Right ventricle myocardium superior (tissue), 1 donor: ENCODE measurements around the gene SLC35F3. TPM values are rescaled to one million over a fixed set of nuclear protein-coding genes. Genes with fewer than 3 reads are reported as not detected.

ENCODE experiments used
- ATAC-seq: fragments of 200-7000 bp; cut with Tn5 transposase; one replicate; pipeline ENCODE4 v1.9.1; 2020; ENCODE audit warnings: mild to moderate bottlenecking; ENCODE audit not compliant: poor library complexity
- DNase-seq: peaks from one replicate; pipeline ENCODE4 v3.0.0-alpha.2; 2020
- intact Hi-C: fragments of 100-400 bp; cut with DNase I; formaldehyde crosslinking; loops from one replicate; pipeline ENCODE4 v1.11.2; 2022
- total RNA-seq: library from RNA; stranded (reverse); fragmentation: NEBNext Ultra II Directional; extraction: Animal tissue kit (Norgen Biotek cat#: 25700); gene quantifications from one replicate; pipeline ENCODE4 v1.2.1, GENCODE V29; 2021
- donor health status: DM: no; HTN: yes; CAD: no; lungs with severe emphysema.

SLC35F3 gene
- total RNA-seq, 1 donor from 2014 or later: not detected

DNA sequence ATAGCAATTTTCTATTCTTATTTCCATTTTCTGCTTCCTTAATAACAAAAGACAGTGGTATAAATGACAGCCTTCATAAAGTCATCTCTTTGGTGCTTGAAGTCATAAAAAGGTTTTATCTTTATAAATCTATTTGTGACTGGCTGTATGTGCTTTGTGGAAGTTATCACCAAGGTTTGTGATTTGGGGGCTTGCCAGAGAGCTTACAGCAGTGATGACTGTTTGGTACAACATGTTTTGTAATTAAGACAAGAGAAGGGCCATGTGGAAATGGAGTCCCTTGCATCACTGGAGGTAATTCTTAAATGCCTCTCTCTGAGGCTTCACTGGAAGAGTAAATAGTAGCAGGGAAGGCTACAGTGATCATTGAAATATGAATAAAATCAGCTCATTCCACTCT is 2.7 kb downstream of the SLC35F3 start:
- ATAC-seq: no peak
- intact Hi-C loops: no loop called here
- no peak for DNase-seq

DNA sequence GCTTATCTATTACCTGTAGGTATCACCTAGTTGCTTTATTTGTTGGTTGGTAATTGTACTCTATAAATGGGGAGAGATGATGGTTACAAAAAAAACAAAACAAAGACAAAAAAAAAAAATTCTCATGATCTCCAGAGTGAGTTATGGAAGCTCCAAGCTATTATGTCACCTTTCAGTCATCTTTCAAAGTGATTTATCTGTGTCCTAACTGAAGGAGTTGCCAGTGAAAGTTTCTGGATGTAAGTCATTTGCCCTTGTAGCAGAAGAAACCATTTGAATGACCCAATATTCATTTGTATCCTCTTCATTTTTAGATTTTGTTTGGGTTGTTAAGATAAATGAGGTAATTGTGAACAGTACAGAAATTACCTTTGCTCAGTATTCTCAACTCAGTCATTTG is 3.6 kb downstream of the SLC35F3 start:
- intact Hi-C loops: no loop called here
- no peak for DNase-seq
- ATAC-seq: no peak

DNA sequence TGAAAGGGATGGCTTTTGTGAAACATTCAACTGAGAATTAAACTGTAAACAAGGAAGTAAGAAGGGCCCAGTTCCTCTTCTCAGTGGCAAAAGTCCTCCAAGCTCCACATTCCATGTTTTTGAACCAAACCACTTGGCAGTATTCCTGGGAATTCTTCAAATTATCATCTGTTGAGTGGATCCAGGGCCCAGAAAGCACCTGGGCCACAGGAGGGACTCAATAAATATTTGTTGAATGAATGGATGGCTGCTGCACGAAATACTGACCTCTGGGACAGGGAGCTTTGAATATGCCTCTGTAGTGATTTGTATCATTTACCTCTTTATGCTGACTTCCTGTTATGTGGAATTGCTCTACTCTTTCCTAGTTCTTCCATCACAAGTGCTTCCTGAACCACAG is 4.7 kb downstream of the SLC35F3 start:
- intact Hi-C loops: no loop called here
- ATAC-seq: no peak
- no peak for DNase-seq

DNA sequence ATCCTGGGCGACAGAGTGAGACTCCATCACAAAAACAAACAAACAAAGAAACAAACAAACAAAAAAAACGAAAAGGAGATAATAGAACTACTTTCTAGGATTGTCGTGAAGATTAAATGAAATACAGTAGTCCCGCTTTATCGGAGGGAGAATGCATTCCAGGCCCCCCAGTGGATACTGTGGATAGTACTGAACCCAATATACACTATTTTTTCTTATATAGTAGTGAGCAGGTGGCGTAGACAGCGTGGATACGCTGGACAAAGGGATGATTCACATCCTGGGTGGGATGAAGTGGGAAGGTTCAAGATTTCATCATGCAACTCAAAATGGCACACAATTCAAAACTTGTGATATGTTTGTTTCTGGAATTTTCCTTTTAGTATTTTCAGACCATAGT is 8.0 kb downstream of the SLC35F3 start:
- DNase-seq (no peak), ATAC-seq (no peak)
- intact Hi-C loops: no loop called here

DNA sequence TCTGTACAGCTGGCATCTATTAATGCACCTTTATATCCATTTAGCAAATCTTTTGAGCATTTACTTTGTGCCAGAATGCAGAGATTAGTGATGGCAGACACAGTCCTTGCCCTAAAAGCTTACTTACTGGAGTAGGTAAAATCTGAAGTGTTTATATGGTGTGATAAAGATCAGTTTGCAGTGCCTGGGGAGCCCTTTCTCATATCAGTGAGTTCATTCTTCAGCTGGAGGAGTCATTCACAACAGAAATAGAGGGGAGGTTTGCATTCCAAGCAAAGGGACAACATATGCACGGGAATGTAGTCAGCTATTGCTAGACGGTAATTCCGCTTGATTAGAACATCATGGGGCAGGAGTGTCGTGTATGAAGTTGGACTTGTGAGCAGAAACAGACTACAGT is 8.4 kb downstream of the SLC35F3 start:
- ATAC-seq: no peak
- intact Hi-C loops: no loop called here
- no peak for DNase-seq

DNA sequence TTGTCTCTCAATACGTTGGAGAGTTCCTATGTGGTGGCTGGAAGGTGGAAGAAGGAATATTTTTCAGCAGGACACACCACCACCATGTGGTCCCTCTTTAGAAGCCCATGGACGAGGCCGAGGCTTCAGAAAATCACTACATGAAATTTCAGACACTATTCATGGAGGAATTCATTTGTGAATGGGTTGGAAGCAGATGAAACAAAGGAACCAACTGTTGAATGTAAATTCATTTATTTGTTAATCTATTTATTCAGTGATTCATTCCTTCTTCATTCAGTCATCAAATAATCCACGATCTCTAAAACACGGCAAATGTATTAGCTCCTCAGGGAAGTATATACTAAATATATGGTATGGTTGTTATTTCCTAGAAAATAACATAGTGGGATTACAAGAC is 12.2 kb downstream of the SLC35F3 start:
- intact Hi-C loops: no loop called here
- no peak for DNase-seq

DNA sequence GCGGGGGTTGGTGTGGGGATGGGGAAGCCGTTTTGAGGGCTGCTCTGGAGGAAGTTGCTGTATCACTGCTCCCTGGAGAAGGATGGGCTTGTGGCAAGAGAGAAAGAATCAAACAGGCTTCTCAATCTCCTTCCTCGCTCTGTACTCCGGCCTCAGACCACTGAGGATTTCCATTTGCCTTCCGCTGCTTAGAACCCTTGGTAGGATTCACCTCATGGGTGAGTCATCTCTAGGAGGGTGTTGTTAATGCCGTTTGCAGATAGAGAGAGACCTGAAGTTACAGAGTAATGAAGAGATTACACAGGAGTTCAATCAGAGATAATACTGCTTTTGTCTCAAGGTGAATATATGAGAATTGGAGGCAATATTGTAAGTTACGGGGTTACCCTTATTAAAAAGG is 15.3 kb downstream of the SLC35F3 start:
- DNase-seq (no peak), ATAC-seq (no peak)
- intact Hi-C loops: no loop called here

More for the DNA sequence above, 12.2 kb downstream of the SLC35F3 start:
- no peak for ATAC-seq

DNA sequence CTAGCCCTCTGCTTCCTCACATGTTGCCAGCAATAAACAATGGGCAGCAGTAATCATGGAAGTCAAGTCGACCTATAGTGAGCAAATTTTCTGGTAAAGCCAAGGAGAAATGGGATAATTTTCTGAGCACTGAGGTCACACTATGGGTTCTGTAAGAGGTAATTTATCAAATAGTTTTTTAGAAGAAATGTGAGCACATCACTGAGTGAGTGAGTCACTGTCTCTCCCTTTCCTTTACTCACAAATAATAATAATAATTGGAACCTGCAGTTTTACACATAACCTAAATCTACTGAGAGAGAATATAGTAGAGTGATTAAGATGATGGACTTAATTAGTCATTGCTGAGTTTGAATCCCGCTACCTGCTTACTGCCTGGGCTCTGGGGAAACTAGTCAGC is 23.6 kb downstream of the SLC35F3 start:
- ATAC-seq (no peak), DNase-seq (no peak)
- intact Hi-C loops: no loop called here

DNA sequence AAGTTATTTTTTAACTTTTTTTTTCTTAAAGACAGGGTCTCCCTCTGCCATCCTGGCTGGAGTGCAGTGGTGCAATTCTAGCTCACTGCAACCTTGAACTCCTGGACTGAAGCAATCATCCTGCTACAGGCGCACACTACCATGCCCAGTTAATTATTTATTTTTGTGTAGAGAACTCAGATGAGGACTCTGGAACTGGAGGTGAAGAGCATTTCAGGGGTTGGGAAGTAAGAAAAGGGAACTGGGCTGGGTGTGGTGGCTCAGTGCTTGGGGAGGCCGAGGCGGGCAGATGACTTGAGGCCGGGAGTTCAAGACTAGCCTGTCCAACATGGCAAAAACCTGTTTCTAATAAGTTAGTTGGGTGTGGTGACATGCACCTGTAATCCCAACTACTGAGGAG is 28.9 kb downstream of the SLC35F3 start:
- DNase-seq: no peak
- intact Hi-C loops: no loop called here
- no peak for ATAC-seq

DNA sequence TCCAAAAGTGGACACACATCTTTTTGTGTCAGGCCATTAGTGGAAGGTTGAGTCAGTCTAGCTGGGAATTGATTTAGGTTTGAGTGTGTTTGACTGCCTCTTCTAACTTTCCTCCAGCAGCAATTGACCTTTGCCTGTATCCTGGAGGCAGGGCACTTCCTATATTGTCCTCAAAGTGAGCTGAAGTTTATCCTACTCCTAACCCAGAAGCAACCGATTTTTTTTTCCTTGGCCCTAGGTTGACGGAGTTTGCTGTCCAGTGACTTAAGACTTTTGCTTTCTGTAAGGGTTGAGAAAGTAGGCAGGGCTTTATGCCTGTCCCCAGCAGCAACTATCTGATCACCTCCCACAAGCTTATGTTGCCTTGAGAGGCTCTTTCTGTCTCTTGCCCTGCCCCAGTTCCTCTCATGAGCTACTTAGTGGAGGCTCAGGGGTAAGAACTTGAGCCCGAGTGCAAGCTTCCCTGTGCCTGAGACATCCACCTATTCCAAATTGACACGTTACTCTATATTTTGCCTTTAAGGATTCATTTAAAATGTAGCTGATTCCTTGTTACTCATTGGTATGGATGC is 30.9 kb downstream of the SLC35F3 start:
- DNase-seq: no peak
- no peak for ATAC-seq
- intact Hi-C loops: no loop called here

DNA sequence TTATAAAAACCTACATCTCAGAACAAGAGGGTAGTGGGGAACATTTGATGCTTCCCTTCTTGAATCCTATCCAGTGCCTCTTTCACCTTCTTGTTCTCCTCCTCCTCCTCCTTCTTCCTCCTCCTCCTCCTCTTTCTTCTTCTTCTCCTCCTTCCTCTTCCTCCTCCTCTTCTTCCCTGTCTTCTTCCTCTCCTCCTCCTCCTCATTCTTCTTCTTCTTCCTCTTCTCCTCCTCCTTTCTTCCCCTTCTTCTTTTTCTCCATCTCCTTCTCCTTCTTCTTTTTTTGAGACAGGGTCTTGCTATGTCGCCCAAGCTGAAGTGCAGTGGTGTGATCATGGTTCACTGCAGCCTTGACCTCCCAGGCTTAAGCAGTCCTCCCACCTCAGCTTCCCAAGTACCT is 31.9 kb downstream of the SLC35F3 start:
- intact Hi-C loops: no loop called here
- no peak for DNase-seq
- ATAC-seq: no peak

DNA sequence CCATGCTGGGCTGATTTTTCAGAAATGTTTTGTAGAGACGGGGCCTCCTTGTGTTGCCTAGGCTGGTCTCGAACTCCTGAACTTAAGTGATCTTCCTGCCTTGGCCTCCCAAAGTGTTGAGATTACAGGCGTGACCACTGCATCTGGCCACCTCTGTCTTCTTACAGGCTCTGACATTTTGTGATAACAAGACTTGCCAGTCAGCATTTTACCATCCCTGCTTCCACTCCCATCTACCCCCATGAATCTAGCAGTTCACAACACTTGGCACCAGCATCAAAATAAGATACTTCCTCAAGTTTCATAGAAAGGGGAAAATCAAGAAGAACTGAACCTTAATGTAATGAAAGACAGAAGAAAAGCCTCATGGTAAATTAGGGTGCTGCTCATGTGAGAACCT is 32.4 kb downstream of the SLC35F3 start:
- no peak for ATAC-seq
- intact Hi-C loops: no loop called here
- DNase-seq: no peak

DNA sequence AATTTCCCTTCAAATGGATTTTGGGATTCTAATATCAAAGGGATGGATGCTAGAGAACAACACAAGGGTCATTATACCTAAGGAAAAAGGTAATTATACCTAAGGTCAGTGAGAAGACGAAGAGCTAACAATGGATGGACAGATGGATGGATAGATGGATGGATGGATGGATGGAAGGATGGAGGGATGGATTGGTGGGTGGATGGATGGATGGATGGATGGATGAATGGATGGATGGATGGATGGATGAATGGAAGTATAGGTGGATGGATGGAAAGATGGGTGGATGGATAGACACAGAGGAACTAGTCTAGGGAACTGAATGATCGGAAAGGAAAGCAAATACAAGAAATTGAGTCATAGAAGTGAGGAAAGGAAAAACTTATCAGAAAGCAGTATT is 34.0 kb downstream of the SLC35F3 start:
- DNase-seq (no peak), ATAC-seq (no peak)
- intact Hi-C loops: no loop called here

DNA sequence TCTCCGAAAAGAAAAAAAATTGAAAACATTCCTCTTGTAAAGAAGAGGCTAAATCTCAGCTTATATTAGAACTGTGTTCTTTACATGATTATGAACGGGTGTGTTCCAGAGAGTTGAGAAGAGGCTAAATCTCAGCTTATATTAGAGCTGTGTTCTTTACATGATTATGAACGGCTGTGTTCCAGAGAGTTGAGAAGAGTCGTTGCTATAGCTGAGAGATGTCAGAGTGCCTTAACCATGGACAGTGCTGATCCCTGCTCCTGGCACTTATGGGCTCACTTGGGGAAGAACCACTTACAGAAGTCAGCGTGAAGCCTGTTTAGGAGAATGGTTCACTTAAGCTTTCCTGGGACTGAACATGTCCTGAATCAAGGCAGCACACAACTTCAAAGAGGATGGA is 35.0 kb downstream of the SLC35F3 start:
- ATAC-seq: no peak
- intact Hi-C loops: no loop called here
- DNase-seq: no peak

DNA sequence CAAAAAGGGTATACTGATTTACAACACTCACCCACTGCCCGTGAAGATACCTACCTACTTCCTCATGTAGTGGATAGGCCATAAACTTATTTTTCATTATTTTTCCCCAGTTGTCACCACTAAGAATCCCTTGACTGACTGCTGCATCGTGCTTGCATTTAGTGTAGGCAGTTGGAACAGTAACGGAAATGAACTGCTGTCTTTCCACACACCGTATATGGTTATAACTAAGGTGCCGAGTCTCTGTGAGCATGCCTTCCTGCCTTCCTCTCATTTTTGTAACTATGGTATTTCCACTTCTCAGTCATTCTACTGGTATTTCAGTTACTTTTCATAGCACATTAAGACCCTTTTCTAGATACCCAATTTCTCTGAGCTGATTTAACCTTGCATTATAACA is 36.4 kb downstream of the SLC35F3 start:
- ATAC-seq (no peak), DNase-seq (no peak)
- intact Hi-C loops: no loop called here

DNA sequence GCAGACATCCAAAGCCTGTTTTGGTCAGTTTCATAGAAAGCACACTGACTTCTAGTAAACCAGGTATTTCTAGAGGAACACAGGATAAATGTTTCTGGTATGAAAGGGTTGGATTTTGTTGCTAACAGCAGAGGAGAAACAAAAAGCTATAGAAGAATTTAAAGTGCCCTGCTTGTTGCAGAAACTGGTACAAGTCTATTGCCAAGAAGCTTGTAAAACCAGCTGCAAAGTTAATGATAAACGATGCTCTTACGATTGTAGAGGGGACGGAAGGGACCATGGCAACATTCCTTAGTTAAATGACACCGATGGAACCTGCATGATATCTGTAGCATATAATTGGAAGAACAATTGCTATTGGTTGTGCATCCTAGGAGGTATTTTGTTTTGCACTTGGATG is 40.1 kb downstream of the SLC35F3 start:
- DNase-seq (no peak), ATAC-seq (no peak)
- intact Hi-C loops: no loop called here

DNA sequence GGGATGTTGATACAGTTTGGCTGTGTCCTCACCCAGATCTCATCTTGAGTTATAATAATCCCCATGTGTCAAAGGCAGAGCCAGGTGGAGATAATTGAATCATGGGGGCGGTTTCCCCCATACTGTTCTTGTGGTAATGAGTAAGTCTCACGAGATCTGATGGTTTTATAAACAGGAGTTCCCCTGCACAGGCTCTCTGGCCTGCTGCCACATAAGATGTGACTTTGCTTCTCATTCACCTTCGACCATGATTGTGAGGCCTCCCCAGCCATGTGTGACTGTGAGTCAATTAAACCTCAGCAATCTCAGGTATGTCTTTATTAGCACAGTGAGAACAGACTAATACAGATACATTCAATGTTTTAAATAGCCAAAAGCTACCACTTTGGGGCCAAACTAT is 41.1 kb downstream of the SLC35F3 start:
- DNase-seq (no peak), ATAC-seq (no peak)
- intact Hi-C loops: no loop called here

DNA sequence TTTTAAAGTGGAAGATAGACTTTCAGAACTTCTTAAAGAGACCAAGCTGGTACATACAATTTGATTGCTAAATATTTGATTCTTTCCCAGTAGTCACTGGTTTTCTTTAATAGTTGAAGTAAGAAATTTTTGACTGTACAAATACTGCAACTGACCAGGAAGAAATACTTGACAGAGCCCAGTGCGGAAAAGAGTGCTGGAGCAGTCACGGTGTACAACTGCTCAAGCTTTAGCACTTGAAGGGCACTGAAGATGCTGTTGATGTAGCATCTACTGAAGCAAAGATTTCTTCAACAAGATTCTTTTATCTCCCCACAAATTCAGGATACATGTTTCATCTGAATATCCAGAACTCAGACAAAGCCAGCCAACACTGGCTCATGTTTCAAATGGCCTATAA is 41.5 kb downstream of the SLC35F3 start:
- ATAC-seq: no peak

DNA sequence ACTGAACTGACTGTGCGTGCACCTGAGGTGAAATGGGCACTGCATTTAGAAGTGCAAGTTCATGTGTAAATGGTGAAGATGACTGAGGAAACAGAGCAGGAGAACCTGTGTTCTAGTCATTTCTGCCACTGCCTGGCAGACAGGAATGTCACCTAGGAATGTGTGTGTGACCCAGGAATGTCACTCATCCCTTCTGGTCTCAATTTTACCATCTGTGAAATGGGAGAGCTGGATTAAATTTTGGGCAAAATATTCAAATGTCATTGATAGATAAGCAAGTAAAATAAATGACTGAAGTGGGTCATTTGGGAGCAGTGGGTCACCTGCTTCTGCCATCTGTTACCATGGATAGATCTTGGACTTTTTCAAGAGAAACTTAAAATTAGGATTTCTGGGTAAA is 42.2 kb downstream of the SLC35F3 start:
- no peak for ATAC-seq
- intact Hi-C loops: no loop called here
- no peak for DNase-seq

More for the DNA sequence above, 41.5 kb downstream of the SLC35F3 start:
- intact Hi-C loops: no loop called here
- no peak for DNase-seq

DNA sequence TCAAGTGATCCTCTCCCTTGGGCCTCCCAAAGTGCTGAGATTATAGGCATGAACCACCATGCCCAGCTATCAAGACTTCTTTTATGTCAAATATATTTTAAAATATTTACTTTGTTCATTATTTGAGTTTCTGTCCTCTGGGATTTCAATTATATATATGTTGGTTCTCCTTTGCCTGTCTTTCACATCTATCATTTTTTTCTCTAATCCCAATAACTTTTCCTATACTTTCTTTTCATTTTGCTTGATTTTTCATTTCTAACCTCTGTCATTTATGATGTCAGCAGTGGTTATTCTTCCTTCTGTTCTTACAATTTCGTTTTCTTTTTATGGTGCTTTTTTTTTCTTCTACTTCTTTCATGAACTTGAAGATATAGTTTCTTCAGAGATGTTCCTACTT is 47.3 kb downstream of the SLC35F3 start:
- intact Hi-C loops: no loop called here
- ATAC-seq (no peak), DNase-seq (no peak)

DNA sequence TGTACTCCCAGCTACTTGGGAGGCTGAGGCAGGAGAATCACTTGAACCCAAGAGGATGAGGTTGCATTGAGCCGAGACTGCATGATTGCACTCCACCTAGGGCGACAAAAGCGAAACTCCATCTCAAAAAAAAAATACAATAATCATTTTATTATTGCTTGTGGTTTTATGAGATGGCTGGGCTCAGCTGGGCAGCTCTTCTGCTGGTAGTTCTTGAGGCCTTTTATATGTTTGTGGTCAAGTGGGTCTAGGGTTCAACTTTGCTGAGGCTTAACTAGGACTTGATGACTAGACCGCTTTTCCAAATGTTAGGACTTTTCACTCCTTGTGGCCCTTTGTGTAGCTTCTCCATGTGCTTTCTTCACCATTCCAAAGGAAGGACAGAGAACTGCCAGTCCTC is 53.2 kb downstream of the SLC35F3 start:
- intact Hi-C loops: no loop called here
- ATAC-seq: no peak
- DNase-seq: no peak

DNA sequence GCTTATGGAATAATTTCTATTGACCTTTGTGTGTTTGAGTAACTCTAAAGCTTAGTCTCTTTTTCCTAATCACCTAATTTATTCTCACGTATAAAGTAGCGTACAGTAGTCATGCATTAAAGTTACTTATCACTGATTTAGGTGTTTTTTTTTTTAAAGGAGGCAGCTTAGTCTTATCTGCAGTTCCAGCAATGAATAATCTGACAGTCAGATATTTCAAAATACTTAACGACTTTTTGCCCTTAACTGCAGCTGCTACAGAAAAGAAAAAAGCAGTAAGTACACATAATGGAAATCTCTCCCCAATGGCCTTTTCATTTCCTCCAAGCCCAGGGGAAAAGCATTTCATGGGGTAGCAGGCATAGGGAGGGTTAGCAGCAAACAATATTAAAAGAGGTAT is 54.6 kb downstream of the SLC35F3 start:
- intact Hi-C loops: no loop called here
- no peak for ATAC-seq
- no peak for DNase-seq
